ENCODE measurements around the gene KIF4A.

- TF ChIP-seq CTCF (IDR thresholded peaks at IDR 0.05; ENCODE audit: low read depth, low read length, poor library complexity, severe bottlenecking), result no peak
- TF ChIP-seq EZH2phosphoT487 (IDR thresholded peaks at IDR 0.05; ENCODE audit: borderline replicate concordance, low read length), result no peak
These were observed 174.1 kb downstream of the KIF4A start for GRCh38 chrX:70464051-70464450.

Measured in DOHH2 (cell line).